Skeletal muscle tissue (tissue), 4 donors: ENCODE results near the gene KCNK5. TPM values are rescaled to one million over a fixed set of nuclear protein-coding genes. Genes with fewer than 3 reads are reported as not detected.

Experiments used
- H3K27ac ChIP-seq: one replicate; pipeline ENCODE4 v1.7.0; 2013; ENCODE audit warnings: mild to moderate bottlenecking, low read depth, low read length, inconsistent platforms
- H3K27me3 ChIP-seq, 3 donors: one replicate each; pipeline ENCODE4 v1.7.0; 2013; ENCODE audit warnings: low read length in 3 of 3; ENCODE audit not compliant: control insufficient read depth in 3 of 3, insufficient read depth in 3 of 3
- H3K36me3 ChIP-seq, 3 donors: one replicate each; pipeline ENCODE4 v1.7.0; 2013; ENCODE audit warnings: low read length in 3 of 3; ENCODE audit not compliant: control insufficient read depth in 3 of 3, insufficient read depth in 3 of 3
- H3K4me1 ChIP-seq, 3 donors: one replicate each; pipeline ENCODE4 v1.7.0; 2013; ENCODE audit warnings: low read length in 3 of 3, mild to moderate bottlenecking in 3 of 3; ENCODE audit not compliant: control insufficient read depth in 3 of 3, insufficient read depth in 3 of 3
- H3K4me3 ChIP-seq, 3 donors: one replicate each; pipeline ENCODE4 v1.7.0; 2013; ENCODE audit warnings: low read length in 3 of 3
- H3K9ac ChIP-seq, 3 donors: one replicate each; pipeline ENCODE4 v1.7.0; 2013; ENCODE audit warnings: low read length in 3 of 3, mild to moderate bottlenecking in 3 of 3, moderate library complexity in 2 of 3, low read depth in 1 of 3
- H3K9me3 ChIP-seq, 3 donors: one replicate each; pipeline ENCODE4 v1.7.0; 2013; ENCODE audit warnings: low read length in 3 of 3; ENCODE audit not compliant: control insufficient read depth in 3 of 3
- total RNA-seq: library from RNA; depleted of rRNA; stranded (reverse); fragments of >200 nt; gene quantifications from one replicate; pipeline ENCODE4 v1.2.3, GENCODE V29; 2014
- donor health status: Osteomylitis.

Gene KCNK5
- total RNA-seq, 1 donor from 2014 or later: 1.6 TPM

GRCh38 chr6:39247667-39248194, 18.5 kb upstream of the KCNK5 start:
- Histone ChIP-seq H3K36me3 (no peaks in the 10 kb centered on the region), H3K9ac (no peak overlapping the region), H3K27ac (no peak overlapping the region), H3K27me3 (no peaks in the 10 kb centered on the region), H3K9me3 (no peaks in the 10 kb centered on the region), H3K4me3 (no peak overlapping the region), H3K4me1 (no peaks in the 10 kb centered on the region)

- no peaks in the 10 kb centered on the region for H3K4me1 ChIP-seq
Observed at GRCh38 chr6:39243809-39244208, 14.5 kb upstream of the KCNK5 start.

GRCh38 chr6:39240155-39240757, 11.0 kb upstream of the KCNK5 start:
- Histone ChIP-seq H3K27me3 (peaks cover 0 to 3% (median 0%) of the 10 kb centered on the region in 3 donors), H3K4me1 (no peaks in the 10 kb centered on the region), H3K4me3 (no peak overlapping the region), H3K9ac (no peak overlapping the region), H3K36me3 (no peaks in the 10 kb centered on the region), H3K27ac (no peak overlapping the region), H3K9me3 (no peaks in the 10 kb centered on the region)

More at GRCh38 chr6:39243809-39244208, 14.5 kb upstream of the KCNK5 start:
- Histone ChIP-seq H3K36me3 (no peaks in the 10 kb centered on the region), H3K27ac (no peak overlapping the region), H3K9ac (no peak overlapping the region), H3K4me3 (no peak overlapping the region), H3K27me3 (peaks cover 0 to 3% (median 0%) of the 10 kb centered on the region in 3 donors), H3K9me3 (no peaks in the 10 kb centered on the region)

GRCh38 chr6:39239527-39240154, 10.4 kb upstream of the KCNK5 start:
- Histone ChIP-seq H3K9ac (no peak overlapping the region), H3K27ac (no peak overlapping the region), H3K9me3 (no peaks in the 10 kb centered on the region), H3K4me3 (no peak overlapping the region), H3K4me1 (no peaks in the 10 kb centered on the region), H3K27me3 (peaks cover 0 to 3% (median 0%) of the 10 kb centered on the region in 3 donors), H3K36me3 (no peaks in the 10 kb centered on the region)

- no peak overlapping the region for H3K27ac ChIP-seq
- H3K9ac ChIP-seq: no peak overlapping the region
- H3K4me1 ChIP-seq: no peaks in the 10 kb centered on the region
- H3K9me3 ChIP-seq: no peaks in the 10 kb centered on the region
- peaks cover 0 to 3% (median 0%) of the 10 kb centered on the region in 3 donors for H3K27me3 ChIP-seq
- no peaks in the 10 kb centered on the region for H3K36me3 ChIP-seq
- no peak overlapping the region for H3K4me3 ChIP-seq
Observed at GRCh38 chr6:39236742-39237141, 7.5 kb upstream of the KCNK5 start.

- no peaks in the 10 kb centered on the region for H3K36me3 ChIP-seq
Observed at GRCh38 chr6:39233333-39233732, 4.1 kb upstream of the KCNK5 start.

GRCh38 chr6:39231521-39232243, 2.4 kb upstream of the KCNK5 start:
- no peaks in the 10 kb centered on the region for H3K9me3 ChIP-seq
- H3K27ac ChIP-seq: no peak overlapping the region
- no peaks in the 10 kb centered on the region for H3K36me3 ChIP-seq
- H3K9ac ChIP-seq: no peak overlapping the region
- peaks cover 19 to 35% (median 29%) of the 10 kb centered on the region in 3 donors for H3K27me3 ChIP-seq
- no peak overlapping the region for H3K4me3 ChIP-seq
- H3K4me1 ChIP-seq: peaks cover 8 to 11% (median 11%) of the 10 kb centered on the region in 3 donors

More at GRCh38 chr6:39233333-39233732, 4.1 kb upstream of the KCNK5 start:
- Histone ChIP-seq H3K27ac (no peak overlapping the region), H3K9ac (no peak overlapping the region), H3K4me1 (peaks cover 5 to 11% (median 10%) of the 10 kb centered on the region in 3 donors), H3K4me3 (no peak overlapping the region), H3K27me3 (peaks cover 8 to 21% (median 16%) of the 10 kb centered on the region in 3 donors), H3K9me3 (no peaks in the 10 kb centered on the region)

- Histone ChIP-seq H3K27me3 (peaks cover 19 to 38% (median 36%) of the 10 kb centered on the region in 3 donors), H3K36me3 (no peaks in the 10 kb centered on the region), H3K9ac (no peak overlapping the region), H3K27ac (no peak overlapping the region), H3K4me1 (peaks cover 8 to 11% (median 11%) of the 10 kb centered on the region in 3 donors), H3K4me3 (no peak overlapping the region), H3K9me3 (no peaks in the 10 kb centered on the region)
Observed at GRCh38 chr6:39230654-39231035, 1.4 kb upstream of the KCNK5 start.

- Histone ChIP-seq H3K36me3 (no peaks in the 10 kb centered on the region), H3K4me3 (peak overlapping the region; percentile 13 to 67 (median 38)), H3K4me1 (peaks cover 8 to 11% (median 11%) of the 10 kb centered on the region in 3 donors), H3K9me3 (no peaks in the 10 kb centered on the region), H3K9ac (no peak overlapping the region), H3K27me3 (peaks cover 19 to 41% (median 38%) of the 10 kb centered on the region in 3 donors), H3K27ac (no peak overlapping the region)
Observed at GRCh38 chr6:39228111-39228971, 934 bp downstream of the KCNK5 start.
